PC-9 (cell line): ENCODE data around the gene ITLN1.

Experiments used
- CTCF ChIP-seq: fragments of 200-600 bp; sonication (generic); conservative IDR thresholded peaks from 2 replicates; pipeline ENCODE4 v1.6.1; 2017; ENCODE audit warnings: mixed run types, antibody characterized with exemption, mild to moderate bottlenecking, moderate library complexity
- EZH2 ChIP-seq: fragments of 200-600 bp; sonication (generic); IDR thresholded peaks from 2 replicates; pipeline ENCODE4 v1.8.0; 2017; ENCODE audit warnings: antibody characterized with exemption, low read depth

GRCh38 chr1:160827418-160827817 is 57.6 kb downstream of the ITLN1 start:
- TF ChIP-seq CTCF (no peak), EZH2 (no peak)
